HFFc6 (cell line): ENCODE data around the gene EPHA8. TPM values are rescaled to one million over a fixed set of nuclear protein-coding genes. Genes with fewer than 3 reads are reported as not detected.

ENCODE experiments used
- DNase-seq: peaks from one replicate; pipeline ENCODE4 v3.0.0-alpha.2; 2018
- H3K27ac Mint-ChIP-seq: 2 replicates; pipeline ENCODE4 v1.8.0; 2020; ENCODE audit warnings: mild to moderate bottlenecking, mixed read lengths
- H3K27me3 Mint-ChIP-seq: 2 replicates; pipeline ENCODE4 v1.8.0; 2021; ENCODE audit warnings: mild to moderate bottlenecking, moderate library complexity, mixed read lengths; ENCODE audit not compliant: insufficient read depth
- H3K36me3 Mint-ChIP-seq: 2 replicates; pipeline ENCODE4 v1.8.0; 2021; ENCODE audit warnings: low read depth, mixed read lengths
- H3K4me1 Mint-ChIP-seq: 2 replicates; pipeline ENCODE4 v1.8.0; 2020; ENCODE audit warnings: low read depth, mixed read lengths
- H3K4me3 Mint-ChIP-seq: 2 replicates; pipeline ENCODE4 v1.8.0; 2020; ENCODE audit warnings: mild to moderate bottlenecking, moderate library complexity, mixed read lengths
- H3K9me3 Mint-ChIP-seq: 2 replicates; pipeline ENCODE4 v1.8.0; 2020; ENCODE audit warnings: mild to moderate bottlenecking, mixed read lengths
- CTCF ChIP-seq: fragments of 200-600 bp; sonication (generic); IDR thresholded peaks from 2 replicates; pipeline ENCODE4 v1.5.0; 2021; ENCODE audit warnings: antibody characterized with exemption, mild to moderate bottlenecking
- total RNA-seq, 6 experiments: library from RNA; stranded (reverse); fragmentation: NEBNext Ultra II Directional; extraction: Animal tissue kit (Norgen Biotek cat#: 25700); gene quantifications; 2 replicates in 1 of 6; 3 replicates in 5 of 6; pipeline ENCODE4 v1.2.3, GENCODE V29; 2021

The EPHA8 gene
- total RNA-seq, 6 experiments from 2014 or later, result not detected

- Mint-ChIP-seq H3K4me1 (no peaks in the 10 kb centered on the region), H3K4me3 (no peak overlapping the region)
Measured at GRCh38 chr1:22639286-22639685, 76.0 kb downstream of the EPHA8 start.

GRCh38 chr1:22641247-22641646 is 78.0 kb downstream of the EPHA8 start:
- H3K27ac Mint-ChIP-seq, result no peak overlapping the region
- no peak overlapping the region for H3K4me3 Mint-ChIP-seq
- DNase-seq, result no peak
- TF ChIP-seq CTCF, result no peak
- H3K4me1 Mint-ChIP-seq, result no peaks in the 10 kb centered on the region
- H3K9me3 Mint-ChIP-seq, result no peaks in the 10 kb centered on the region
- no peaks in the 10 kb centered on the region for H3K36me3 Mint-ChIP-seq
- peaks cover 21% of the 10 kb centered on the region for H3K27me3 Mint-ChIP-seq

More at GRCh38 chr1:22639286-22639685, 76.0 kb downstream of the EPHA8 start:
- peak; percentile 58 for DNase-seq
- Mint-ChIP-seq H3K27me3 (peaks cover 12% of the 10 kb centered on the region), H3K9me3 (no peaks in the 10 kb centered on the region), H3K36me3 (no peaks in the 10 kb centered on the region), H3K27ac (no peak overlapping the region)
- peak; percentile 63 for TF ChIP-seq CTCF

- Mint-ChIP-seq H3K4me1 (no peaks in the 10 kb centered on the region), H3K9me3 (no peaks in the 10 kb centered on the region), H3K36me3 (no peaks in the 10 kb centered on the region), H3K27me3 (peaks cover 21% of the 10 kb centered on the region), H3K4me3 (no peak overlapping the region), H3K27ac (no peak overlapping the region)
- peak; percentile 96 for TF ChIP-seq CTCF
- peak; percentile 25 for DNase-seq
Measured at GRCh38 chr1:22641906-22642636, 78.8 kb downstream of the EPHA8 start.

GRCh38 chr1:22643381-22643780 is 80.1 kb downstream of the EPHA8 start, which contains the start of gene C1QC:
C1QC (plus strand) TSS chr1:22643633; CDS start chr1:22644024, 391 bp downstream.
- DNase-seq, result no peak
- no peak for TF ChIP-seq CTCF
- Mint-ChIP-seq H3K9me3 (no peaks in the 10 kb centered on the region), H3K4me1 (no peaks in the 10 kb centered on the region), H3K27me3 (peaks cover 25% of the 10 kb centered on the region), H3K4me3 (no peak within 1 kb of the TSS), H3K27ac (no peak within 1 kb of the TSS), H3K36me3 (no peaks in the 10 kb centered on the region)

GRCh38 chr1:22643928-22644327 is 80.6 kb downstream of the EPHA8 start:
- TF ChIP-seq CTCF, result no peak
- H3K4me3 Mint-ChIP-seq, result no peak overlapping the region
- H3K9me3 Mint-ChIP-seq, result no peaks in the 10 kb centered on the region
- H3K27ac Mint-ChIP-seq, result no peak overlapping the region
- H3K4me1 Mint-ChIP-seq, result no peaks in the 10 kb centered on the region
- H3K27me3 Mint-ChIP-seq, result peaks cover 25% of the 10 kb centered on the region
- DNase-seq, result no peak
- no peaks in the 10 kb centered on the region for H3K36me3 Mint-ChIP-seq
